Posterior vena cava (tissue), 2 donors: ENCODE measurements around the gene NDUFA6. TPM values are rescaled to one million over a fixed set of nuclear protein-coding genes. Genes with fewer than 3 reads are reported as not detected.

ENCODE experiments used
- DNase-seq: peaks from one replicate; pipeline ENCODE4 v3.0.0-alpha.2; 2020; ENCODE audit warnings: low spot score
- intact Hi-C, 2 donors: fragments of 100-400 bp; cut with DNase I; formaldehyde crosslinking; loops; one replicate each; pipeline versions ENCODE4 v1.14.1 to v1.14.2; 2022 to 2023
- total RNA-seq, 2 donors: library from RNA; stranded (reverse); fragmentation: NEBNext Ultra II Directional; extraction: Animal tissue kit (Norgen Biotek cat#: 25700); gene quantifications; one replicate each; pipeline ENCODE4 v1.2.1, GENCODE V29; 2021
- donor health status: DM: yes; HTN: yes; CAD: no.
- donor health status: DM: yes; HTN: yes; CAD: no.

The NDUFA6 gene
- total RNA-seq, 2 donors from 2014 or later, result 48.1 to 52.1 TPM

DNA sequence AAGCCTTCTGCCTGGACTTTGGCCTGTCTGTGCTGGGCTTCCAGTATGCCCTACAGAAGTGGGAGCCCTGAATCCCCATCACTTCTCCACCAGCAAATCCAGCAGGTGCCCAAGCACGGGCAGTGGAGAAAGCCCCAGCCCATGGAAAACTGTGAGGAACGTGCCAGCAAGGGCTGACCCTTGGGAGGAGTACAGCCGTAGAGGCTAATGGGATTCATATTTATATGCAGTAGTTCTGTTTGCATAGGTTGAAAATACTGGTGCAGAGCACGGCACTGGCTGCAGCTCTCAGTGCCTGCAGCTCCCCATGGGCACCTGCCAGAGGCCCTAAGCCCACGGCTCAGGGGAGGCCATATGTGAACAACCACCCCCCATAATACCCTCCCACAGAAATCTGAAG, 30.1 kb downstream of the NDUFA6 start:
- DNase-seq, result no peak
- intact Hi-C loops, result loop anchor here in 1 of 2 donors (10.0 kb wide), 1 partner anchor 76 kb away; no protein-coding TSS in a partner anchor

DNA sequence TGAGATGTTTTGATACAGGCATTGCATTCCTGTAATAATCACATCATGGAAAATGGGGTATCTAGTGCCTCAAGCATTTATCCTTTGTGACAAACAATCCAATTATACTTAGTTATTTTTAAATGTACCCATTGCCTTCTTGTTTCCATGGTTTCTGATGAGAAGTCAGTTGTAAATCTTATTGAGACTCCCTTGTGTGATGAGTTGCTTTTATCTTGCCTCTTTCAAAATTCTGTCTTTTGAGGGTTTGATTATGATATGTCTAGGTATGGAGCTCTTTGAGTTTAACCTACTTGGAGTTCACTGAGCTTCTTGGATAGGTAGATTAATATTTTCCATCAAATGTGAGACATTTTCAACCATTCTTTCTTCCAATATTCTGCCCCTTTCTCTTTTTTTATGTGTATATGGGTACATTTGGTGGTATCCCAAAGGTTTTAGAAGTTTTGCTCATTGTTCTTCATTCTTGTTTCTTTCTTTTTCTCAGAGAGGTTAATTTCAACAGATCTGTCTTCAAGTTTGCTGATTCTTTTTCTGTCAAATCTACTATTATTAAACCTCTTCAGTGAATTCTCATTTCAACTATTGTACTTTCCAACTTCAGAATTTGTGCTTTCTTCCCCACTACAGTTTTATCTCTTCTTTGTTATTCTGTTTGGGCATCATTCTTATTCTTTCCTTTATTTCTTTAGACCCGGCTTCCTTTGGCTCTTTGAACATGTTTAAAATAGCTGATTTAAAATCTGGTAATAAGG, 33.6 kb downstream of the NDUFA6 start:
- DNase-seq, result no peak
- intact Hi-C loops, result no loop called here

DNA sequence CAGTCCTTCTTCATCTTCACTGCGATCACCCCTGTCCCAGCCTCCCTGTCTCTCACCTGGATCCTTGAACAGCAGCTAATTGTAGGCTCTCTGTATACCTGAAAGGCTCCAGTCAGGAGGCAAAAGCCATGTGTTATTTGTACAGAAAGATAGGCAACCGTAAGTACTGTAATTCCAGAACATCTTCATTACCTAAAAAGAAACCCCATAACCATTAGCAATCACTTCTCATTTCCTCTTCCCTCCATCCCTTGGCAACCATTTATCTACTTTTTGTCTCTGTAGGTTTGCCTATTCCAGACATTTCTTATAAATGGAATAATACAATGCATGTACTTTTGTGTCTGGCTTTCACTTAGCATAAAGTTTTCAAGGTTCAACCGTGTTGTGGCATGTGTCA, 37.8 kb downstream of the NDUFA6 start:
- intact Hi-C loops, result no loop called here
- no peak for DNase-seq

DNA sequence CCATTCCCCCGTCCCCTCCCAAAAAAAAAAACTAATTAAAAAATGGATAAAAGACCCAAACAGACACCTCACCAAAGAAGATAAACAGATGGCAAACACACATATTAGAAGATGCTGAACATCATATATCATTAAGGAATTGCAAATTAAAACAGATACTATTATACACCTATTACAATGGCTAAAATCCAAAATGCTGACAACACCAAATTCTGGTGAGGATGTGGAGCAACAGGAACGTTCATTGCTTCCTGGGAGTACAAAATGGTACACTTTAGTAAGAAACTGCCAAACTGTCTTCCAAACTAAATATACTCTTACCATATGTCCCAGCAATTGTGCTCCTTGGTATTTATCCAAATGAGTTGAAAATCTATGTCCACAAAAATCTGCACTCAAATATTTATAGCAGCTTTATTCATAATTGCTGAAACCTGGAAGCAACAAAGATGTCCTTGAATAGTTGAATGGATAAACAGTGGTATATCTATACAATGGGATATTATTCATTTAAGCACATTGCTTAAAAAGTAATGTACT, 39.9 kb downstream of the NDUFA6 start:
- no peak for DNase-seq
- intact Hi-C loops, result no loop called here

DNA sequence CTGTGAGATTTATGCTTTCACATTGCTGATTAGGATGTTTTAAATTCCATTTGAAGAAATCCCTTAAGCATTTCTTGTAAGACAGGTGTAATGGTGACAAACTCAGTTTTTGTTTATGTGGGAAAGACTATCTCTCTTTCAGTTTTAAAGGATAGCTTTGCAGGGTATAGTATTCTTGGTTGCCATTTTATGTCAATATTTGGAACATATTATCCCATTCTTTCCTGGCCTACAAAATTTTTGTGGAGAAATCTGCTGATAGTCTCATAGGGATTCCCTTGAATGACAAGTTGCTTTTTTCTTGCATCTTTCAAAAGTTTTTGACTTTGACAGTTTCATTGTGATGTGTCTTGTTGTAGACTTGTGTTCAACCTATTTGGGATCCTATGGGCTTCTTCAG, 48.8 kb downstream of the NDUFA6 start:
- no peak for DNase-seq
- intact Hi-C loops, result no loop called here

DNA sequence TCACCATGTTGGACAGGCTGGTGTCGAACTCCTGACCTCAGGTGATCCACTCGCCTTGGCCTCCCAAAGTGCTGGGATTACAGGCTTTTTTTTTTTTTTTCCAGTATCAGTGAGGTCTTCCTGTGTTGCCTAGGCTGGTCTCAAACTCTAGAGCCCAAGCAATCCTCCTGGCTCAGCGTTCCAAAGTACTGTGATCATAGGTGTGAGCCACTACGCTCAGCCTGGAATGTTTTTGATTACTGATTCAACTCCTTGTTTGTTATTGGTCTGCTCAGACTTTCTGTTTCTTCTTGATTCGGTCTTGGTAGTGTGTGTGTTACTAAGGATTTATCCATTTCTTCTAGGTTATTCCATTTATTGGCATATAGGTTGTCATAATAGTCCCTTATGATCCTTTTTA, 51.3 kb downstream of the NDUFA6 start:
- intact Hi-C loops, result no loop called here
- no peak for DNase-seq

Other genes starting within 250 kb of the NDUFA6 start
- gene SHISA8, start 175.7 kb downstream of the NDUFA6 start, total RNA-seq, result not detected
- under 1 TPM; 0.28 to 0.33 TPM for gene TNFRSF13C, start 164.0 kb downstream of the NDUFA6 start, total RNA-seq
- not detected for gene CENPM, start 143.6 kb downstream of the NDUFA6 start, total RNA-seq
- under 1 TPM; 0.14 to 0.23 TPM for gene SEPTIN3, start 121.3 kb downstream of the NDUFA6 start, total RNA-seq
- 1 to 10 TPM; 1.1 to 1.2 TPM for gene WBP2NL, start 92.0 kb downstream of the NDUFA6 start, total RNA-seq
- gene NAGA, start 20.0 kb downstream of the NDUFA6 start, total RNA-seq, result 10 to 100 TPM; 18.4 to 29.7 TPM
- 10 to 100 TPM; 15.2 to 17.3 TPM for gene PHETA2, start 16.5 kb downstream of the NDUFA6 start, total RNA-seq
- gene SMDT1, start 11.1 kb downstream of the NDUFA6 start, total RNA-seq, result 10 to 100 TPM; 63.9 to 67.2 TPM
- under 1 TPM; 0.37 to 0.48 TPM for gene CYP2D6, start 40.0 kb upstream of the NDUFA6 start, total RNA-seq
- 10 to 100 TPM; 26.9 to 27.2 TPM for gene TCF20, start 179.9 kb upstream of the NDUFA6 start, total RNA-seq